Endothelial cell of umbilical vein (primary cell): Measurements from ENCODE around the gene FLT4. TPM values are rescaled to one million over a fixed set of nuclear protein-coding genes. Genes with fewer than 3 reads are reported as not detected.

Experiments used
- BruUV-seq: library from RNA; stranded (reverse); fragments of 400-500 nt; replicated peaks from 2 replicates; lab custom pipeline; 2021; lab: Mats Ljungman, UMichigan
- CTCF ChIA-PET: fragments of 300-600, 350-600 bp; sonication (Branson Sonifier 250); formaldehyde crosslinking; loops from one replicate; lab custom pipeline; 2021; ENCODE audit warnings: antibody characterized with exemption, inconsistent platforms; lab: Charles Lee
- POLR2A ChIA-PET: fragments of 300-600, 350-600 bp; sonication (Branson Sonifier 250); formaldehyde crosslinking; loops from one replicate; lab custom pipeline; 2021; ENCODE audit warnings: antibody characterized with exemption, inconsistent platforms; lab: Charles Lee
- DNase-seq: peaks from one replicate; pipeline ENCODE4 v3.0.0-alpha.2; 2011; ENCODE audit warnings: low read depth, low spot score
- FAIRE-seq: peaks from 2 replicates; lab custom pipeline; 2011; peaks lifted over from hg19 to GRCh38; lab: Jason Lieb, UNC
- H2AFZ ChIP-seq: 2 replicates; pipeline ENCODE4 v1.6.0; 2012; ENCODE audit warnings: low read depth, low read length, control low read depth, inconsistent platforms
- H3K27ac ChIP-seq: 2 replicates; pipeline ENCODE4 v1.5.1; 2011; ENCODE audit warnings: low read depth, mild to moderate bottlenecking, control low read depth, low read length, moderate library complexity; ENCODE audit not compliant: insufficient read depth
- H3K27me3 ChIP-seq, 2 experiments: 2 replicates each; pipeline versions ENCODE4 v1.6.0 to v1.6.1; 2011; ENCODE audit warnings: low read length in 2 of 2, mixed read lengths in 1 of 2; ENCODE audit not compliant: control insufficient read depth in 2 of 2, insufficient read depth in 2 of 2
- H3K36me3 ChIP-seq, 2 experiments: 2 replicates in 1 of 2; 3 replicates in 1 of 2; pipeline ENCODE4 v1.5.1; 2011; ENCODE audit warnings: low read length in 2 of 2, mild to moderate bottlenecking in 1 of 2, moderate library complexity in 1 of 2; ENCODE audit not compliant: control insufficient read depth in 2 of 2, insufficient read depth in 2 of 2; ENCODE audit errors: extremely low read depth in 1 of 2
- H3K4me1 ChIP-seq: 3 replicates; pipeline ENCODE4 v1.5.1; 2011; ENCODE audit warnings: mild to moderate bottlenecking, low read length; ENCODE audit not compliant: control insufficient read depth, insufficient read depth; ENCODE audit errors: extremely low read depth
- H3K4me2 ChIP-seq: 2 replicates; pipeline ENCODE4 v1.6.1; 2011; ENCODE audit warnings: low read length, control low read depth, mixed read lengths; ENCODE audit not compliant: insufficient read depth
- H3K4me3 ChIP-seq, 3 experiments: fragments of 200-600 bp in 1 of 3; sonication (generic), shearing (Covaris generic) in 1 of 3; replicated peaks in 1 of 3; 2 replicates each; pipeline ENCODE4 v1.5.1; 2011 to 2016; ENCODE audit warnings: control low read depth in 3 of 3, low read length in 3 of 3, mild to moderate bottlenecking in 2 of 3, inconsistent platforms in 1 of 3, low read depth in 1 of 3, moderate library complexity in 1 of 3; ENCODE audit not compliant: insufficient read depth in 1 of 3
- H3K79me2 ChIP-seq: 2 replicates; pipeline ENCODE4 v1.6.0; 2012; ENCODE audit warnings: low read length, inconsistent platforms; ENCODE audit not compliant: control insufficient read depth, insufficient read depth
- H3K9ac ChIP-seq: replicated peaks from 2 replicates; pipeline ENCODE3; 2011; ENCODE audit warnings: low read length, control low read depth; ENCODE audit not compliant: insufficient read depth; ENCODE audit errors: extremely low read depth
- H3K9me1 ChIP-seq: replicated peaks from 3 replicates; pipeline ENCODE4 v1.6.0; 2011; ENCODE audit warnings: mild to moderate bottlenecking, low read length; ENCODE audit not compliant: control insufficient read depth, insufficient read depth; ENCODE audit errors: extremely low read depth
- H3K9me3 ChIP-seq: replicated peaks from 2 replicates; pipeline ENCODE4 v1.5.1; 2012; ENCODE audit warnings: low read length, inconsistent platforms; ENCODE audit not compliant: control insufficient read depth, insufficient read depth
- H4K20me1 ChIP-seq: replicated peaks from 2 replicates; pipeline ENCODE3; 2011; ENCODE audit warnings: mild to moderate bottlenecking, low read length; ENCODE audit not compliant: control insufficient read depth, insufficient read depth; ENCODE audit errors: extremely low read depth
- FOS ChIP-seq: IDR thresholded peaks from 2 replicates; pipeline ENCODE4 v1.6.1; 2011; ENCODE audit warnings: mild to moderate bottlenecking, low read length, moderate library complexity, borderline replicate concordance; ENCODE audit not compliant: insufficient read depth
- GATA2 ChIP-seq: IDR thresholded peaks from 2 replicates; pipeline ENCODE4 v1.7.0; 2011; ENCODE audit warnings: low read depth, mild to moderate bottlenecking, moderate library complexity, mixed read lengths, low read length; ENCODE audit not compliant: insufficient read length, insufficient read depth
- JUN ChIP-seq: IDR thresholded peaks from 2 replicates; pipeline ENCODE4 v1.6.1; 2011; ENCODE audit warnings: borderline replicate concordance, low read depth; ENCODE audit not compliant: insufficient read length, insufficient read depth
- MYC ChIP-seq: IDR thresholded peaks from one replicate; pipeline ENCODE4 v1.6.1; 2011; ENCODE audit warnings: mild to moderate bottlenecking, low read depth, low read length
- POLR2A ChIP-seq: IDR thresholded peaks from 2 replicates; pipeline ENCODE4 v1.6.1; 2012; ENCODE audit warnings: low read depth, mild to moderate bottlenecking, control low read depth, low read length
- dilution Hi-C: fragments of 300-500 bp; cut with MboI; formaldehyde crosslinking; loops from one replicate; pipeline ENCODE4 v1.15.0; 2019; ENCODE audit warnings: low sequenced_read_pairs; ENCODE audit not compliant: extremely low pct_ligation_motif_present
- intact Hi-C: fragments of 100-400 bp; cut with micrococcal nuclease; formaldehyde crosslinking; loops from one replicate; pipeline ENCODE4 v1.10.0; 2022
- polyA plus RNA-seq, 4 experiments: library from polyadenylated mRNA; depleted of rRNA in 3 of 4; stranded (reverse) in 3 of 4; unstranded in 1 of 4; fragments of >200 nt; gene quantifications; 2 replicates each; pipeline versions ENCODE4 v1.2.1 to v1.2.3, GENCODE V29; 2011 to 2012; ENCODE audit warnings: missing spikeins in 1 of 4
- total RNA-seq: library from RNA; stranded (reverse); gene quantifications from 2 replicates; pipeline ENCODE4 v1.2.3, GENCODE V29; 2021
- TF ChIP-seq, protein P1 (sequence below), 2 donors: IDR thresholded peaks; 1 replicate in 1 of 2; 2 replicates in 1 of 2; pipeline ENCODE4 v1.5.1; 2011; ENCODE audit warnings: low read length in 2 of 2, mild to moderate bottlenecking in 2 of 2, moderate library complexity in 2 of 2, control low read depth in 1 of 2, inconsistent platforms in 1 of 2, low read depth in 1 of 2; ENCODE audit not compliant: insufficient read depth in 1 of 2; ENCODE audit errors: extremely low read depth in 1 of 2
- TF ChIP-seq, protein P2 (sequence below): IDR thresholded peaks from 2 replicates; pipeline ENCODE4 v1.6.1; 2011; ENCODE audit not compliant: insufficient read depth, insufficient read length

FLT4 gene
- total and polyA plus RNA-seq, 2 donors (not counting 3 experiments of a cell fraction or from before 2014, with no cell fraction given): 44.4 to 71.5 TPM

- POLR2A ChIA-PET: interaction anchor here (0.6 kb wide), 1 partner anchor 89 kb away, joined by 3 read pairs; no protein-coding TSS in a partner anchor
- H3K79me2 ChIP-seq: no peaks in the 10 kb centered on the region
- FAIRE-seq: no peak
- H3K27ac ChIP-seq: no peak overlapping the region
- no peak overlapping the region for H3K4me2 ChIP-seq
- no peaks in the 10 kb centered on the region for H3K36me3 ChIP-seq
- no peak overlapping the region for H3K4me3 ChIP-seq
- no peaks in the 10 kb centered on the region for H4K20me1 ChIP-seq
- H2AFZ ChIP-seq: no peak overlapping the region
- DNase-seq: no peak
- H3K4me1 ChIP-seq: no peaks in the 10 kb centered on the region
- no TSS peak for BruUV-seq
- intact Hi-C loops (no loop called here), dilution Hi-C loops (no loop called here)
- CTCF ChIA-PET: interaction anchor here (1.7 kb wide), 1 partner anchor 19 kb away, joined by 5 read pairs; no protein-coding TSS in a partner anchor
- no peak overlapping the region for H3K9ac ChIP-seq
- TF ChIP-seq FOS (no peak), MYC (no peak), GATA2 (no peak), POLR2A (no peak)
- no peaks in the 10 kb centered on the region for H3K9me1 ChIP-seq
- H3K27me3 ChIP-seq: peaks cover 15 to 28% of the 10 kb centered on the region in 2 experiments
- H3K9me3 ChIP-seq: no peaks in the 10 kb centered on the region
Measured at GRCh38 chr5:180586870-180587269, 62.5 kb downstream of the FLT4 start.

- FAIRE-seq (no peak), DNase-seq (no peak)
- Histone ChIP-seq H3K4me2 (no peak overlapping the region), H3K9me1 (no peaks in the 10 kb centered on the region), H3K9ac (no peak overlapping the region), H2AFZ (no peak overlapping the region), H3K36me3 (no peaks in the 10 kb centered on the region), H4K20me1 (no peaks in the 10 kb centered on the region), H3K9me3 (no peaks in the 10 kb centered on the region), H3K4me3 (no peak overlapping the region), H3K27me3 (peaks cover 15 to 21% of the 10 kb centered on the region in 2 experiments), H3K4me1 (no peaks in the 10 kb centered on the region), H3K27ac (no peak overlapping the region), H3K79me2 (no peaks in the 10 kb centered on the region)
- dilution Hi-C loops: no loop called here
- BruUV-seq: no TSS peak
- intact Hi-C loops: no loop called here
- no peak for TF ChIP-seq JUN
- TF ChIP-seq, protein P1, sequence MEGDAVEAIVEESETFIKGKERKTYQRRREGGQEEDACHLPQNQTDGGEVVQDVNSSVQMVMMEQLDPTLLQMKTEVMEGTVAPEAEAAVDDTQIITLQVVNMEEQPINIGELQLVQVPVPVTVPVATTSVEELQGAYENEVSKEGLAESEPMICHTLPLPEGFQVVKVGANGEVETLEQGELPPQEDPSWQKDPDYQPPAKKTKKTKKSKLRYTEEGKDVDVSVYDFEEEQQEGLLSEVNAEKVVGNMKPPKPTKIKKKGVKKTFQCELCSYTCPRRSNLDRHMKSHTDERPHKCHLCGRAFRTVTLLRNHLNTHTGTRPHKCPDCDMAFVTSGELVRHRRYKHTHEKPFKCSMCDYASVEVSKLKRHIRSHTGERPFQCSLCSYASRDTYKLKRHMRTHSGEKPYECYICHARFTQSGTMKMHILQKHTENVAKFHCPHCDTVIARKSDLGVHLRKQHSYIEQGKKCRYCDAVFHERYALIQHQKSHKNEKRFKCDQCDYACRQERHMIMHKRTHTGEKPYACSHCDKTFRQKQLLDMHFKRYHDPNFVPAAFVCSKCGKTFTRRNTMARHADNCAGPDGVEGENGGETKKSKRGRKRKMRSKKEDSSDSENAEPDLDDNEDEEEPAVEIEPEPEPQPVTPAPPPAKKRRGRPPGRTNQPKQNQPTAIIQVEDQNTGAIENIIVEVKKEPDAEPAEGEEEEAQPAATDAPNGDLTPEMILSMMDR (IDR thresholded peaks at IDR 0.05; ENCODE audit: extremely low read depth in 1 of 2, insufficient read depth in 1 of 2, low read depth in 1 of 2, low read length in 2 of 2): no peak
- TF ChIP-seq, protein P2, sequence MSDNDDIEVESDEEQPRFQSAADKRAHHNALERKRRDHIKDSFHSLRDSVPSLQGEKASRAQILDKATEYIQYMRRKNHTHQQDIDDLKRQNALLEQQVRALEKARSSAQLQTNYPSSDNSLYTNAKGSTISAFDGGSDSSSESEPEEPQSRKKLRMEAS: no peak
- no peak for TF ChIP-seq GATA2
- no peak for TF ChIP-seq FOS
- POLR2A ChIA-PET: no interaction called here
- CTCF ChIA-PET: interaction anchor here (1.5 kb wide), 1 partner anchor 20 kb away, joined by 3 read pairs; no protein-coding TSS in a partner anchor
Measured at GRCh38 chr5:180586204-180586603, 63.2 kb downstream of the FLT4 start.
